Gastroesophageal sphincter (tissue), 4 donors: ENCODE data around the gene ICA1L. TPM values are rescaled to one million over a fixed set of nuclear protein-coding genes. Genes with fewer than 3 reads are reported as not detected.

Experiments
- ATAC-seq: fragments of 150-250 bp; one replicate; pipeline ENCODE4 v1.9.1; 2016; ENCODE audit warnings: mild to moderate bottlenecking, moderate library complexity
- H3K27ac ChIP-seq, 4 donors: fragments of 200-600 bp; sonication (generic) in 3 of 4; 1 replicate in 3 of 4; 2 replicates in 1 of 4; pipeline ENCODE4 v1.5.1; 2016 to 2019
- H3K27me3 ChIP-seq: fragments of 200-600 bp; sonication (generic); one replicate; pipeline ENCODE4 v1.5.1; 2019
- H3K36me3 ChIP-seq, 2 donors: fragments of 200-600 bp; sonication (generic); one replicate each; pipeline ENCODE4 v1.5.1; 2019; ENCODE audit warnings: control low read depth in 1 of 2
- H3K4me1 ChIP-seq, 3 donors: fragments of 200-600 bp; sonication (generic); 1 replicate in 2 of 3; 2 replicates in 1 of 3; pipeline ENCODE4 v1.5.1; 2016 to 2019; ENCODE audit warnings: control low read depth in 2 of 3
- H3K4me3 ChIP-seq, 2 donors: fragments of 200-600 bp; sonication (generic); one replicate each; pipeline ENCODE4 v1.5.1; 2019; ENCODE audit warnings: mild to moderate bottlenecking in 1 of 2, moderate library complexity in 1 of 2
- H3K9me3 ChIP-seq, 3 donors: fragments of 200-600 bp; sonication (generic); one replicate each; pipeline ENCODE4 v1.5.1; 2017 to 2019; ENCODE audit warnings: control low read depth in 2 of 3
- CTCF ChIP-seq, 4 experiments: fragments of 200-600 bp in 2 of 4; fragments of 450-650 bp in 2 of 4; sonication (generic) in 1 of 4; IDR thresholded peaks; one replicate each; pipeline ENCODE4 v1.5.1; 2017 to 2019; ENCODE audit warnings: antibody characterized with exemption in 4 of 4, mild to moderate bottlenecking in 2 of 4, moderate library complexity in 2 of 4
- EP300 ChIP-seq: sonication (generic); formaldehyde crosslinking; IDR thresholded peaks from one replicate; pipeline ENCODE4 v1.6.1; 2017; ENCODE audit warnings: antibody characterized with exemption, mild to moderate bottlenecking
- POLR2A ChIP-seq, 2 donors: fragments of 450-650 bp; IDR thresholded peaks; one replicate each; pipeline ENCODE4 v1.6.1; 2017; ENCODE audit warnings: antibody characterized with exemption in 2 of 2, mild to moderate bottlenecking in 2 of 2, moderate library complexity in 1 of 2
- POLR2AphosphoS5 ChIP-seq: sonication (generic); formaldehyde crosslinking; IDR thresholded peaks from one replicate; pipeline ENCODE4 v1.6.1; 2017; ENCODE audit warnings: antibody characterized with exemption
- WGBS, 2 donors: methylation state at CpG; one replicate each; pipeline ENCODE4 v1.1.5; 2018; ENCODE audit warnings: low coverage in 1 of 2; 5-methylcytosine and 5-hydroxymethylcytosine counted together
- total RNA-seq, 4 donors: library from RNA; depleted of rRNA; stranded (reverse); fragments of >200 nt; gene quantifications; one replicate each; pipeline ENCODE4 v1.1.0, GENCODE V29; 2016

Gene ICA1L
- total RNA-seq, 4 donors from 2014 or later, result 12.2 to 40.8 (median 28.6) TPM

DNA sequence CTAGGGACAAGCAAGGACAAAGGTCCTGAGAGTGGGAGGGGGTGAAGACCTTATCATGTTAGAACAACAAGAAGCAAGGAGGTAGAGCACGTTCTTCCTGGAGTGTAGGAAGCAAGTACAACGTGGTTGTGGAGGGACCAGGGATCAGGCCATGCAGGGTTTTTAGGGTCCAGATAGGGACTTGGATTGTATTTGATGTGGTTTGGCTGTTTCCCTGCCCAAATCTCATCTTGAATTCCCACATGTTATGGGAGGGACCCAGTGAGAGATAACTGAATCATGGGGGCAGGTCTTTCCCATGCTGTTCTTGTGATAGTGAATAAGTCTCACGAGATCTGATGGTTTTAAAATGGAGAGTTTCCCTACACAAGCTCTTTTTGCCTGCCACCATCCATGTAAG is 53.2 kb downstream of the ICA1L start:
- H3K36me3 ChIP-seq, result peaks cover 0 to 4% of the 10 kb centered on the region in 2 donors
- ATAC-seq, result no peak
- H3K4me1 ChIP-seq, result peaks cover 0 to 27% (median 17%) of the 10 kb centered on the region in 3 donors
- no peaks in the 10 kb centered on the region for H3K9me3 ChIP-seq
- H3K27ac ChIP-seq, result no peak overlapping the region
- TF ChIP-seq POLR2AphosphoS5, result no peak
- TF ChIP-seq POLR2A (IDR thresholded peaks at IDR 0.05), result no peak
- no peak for TF ChIP-seq EP300
- TF ChIP-seq CTCF (IDR thresholded peaks at IDR 0.05), result no peak
- 74 to 96% methylated on average over 3 of the region's 3 CpGs for WGBS, 2 donors
- no peaks in the 10 kb centered on the region for H3K27me3 ChIP-seq
- no peak overlapping the region for H3K4me3 ChIP-seq

GRCh38 chr2:202817771-202818170 is 53.8 kb downstream of the ICA1L start:
- Histone ChIP-seq H3K27ac (no peak overlapping the region), H3K4me3 (no peak overlapping the region), H3K27me3 (no peaks in the 10 kb centered on the region), H3K36me3 (peaks cover 0 to 5% of the 10 kb centered on the region in 2 donors), H3K9me3 (no peaks in the 10 kb centered on the region), H3K4me1 (peaks cover 0 to 27% (median 17%) of the 10 kb centered on the region in 3 donors)
- no peak for ATAC-seq
- WGBS, 2 donors, result 39 to 64% methylated on average over 1 of the region's 1 CpG
- TF ChIP-seq CTCF (IDR thresholded peaks at IDR 0.05) (no peak), EP300 (no peak), POLR2AphosphoS5 (no peak)

DNA sequence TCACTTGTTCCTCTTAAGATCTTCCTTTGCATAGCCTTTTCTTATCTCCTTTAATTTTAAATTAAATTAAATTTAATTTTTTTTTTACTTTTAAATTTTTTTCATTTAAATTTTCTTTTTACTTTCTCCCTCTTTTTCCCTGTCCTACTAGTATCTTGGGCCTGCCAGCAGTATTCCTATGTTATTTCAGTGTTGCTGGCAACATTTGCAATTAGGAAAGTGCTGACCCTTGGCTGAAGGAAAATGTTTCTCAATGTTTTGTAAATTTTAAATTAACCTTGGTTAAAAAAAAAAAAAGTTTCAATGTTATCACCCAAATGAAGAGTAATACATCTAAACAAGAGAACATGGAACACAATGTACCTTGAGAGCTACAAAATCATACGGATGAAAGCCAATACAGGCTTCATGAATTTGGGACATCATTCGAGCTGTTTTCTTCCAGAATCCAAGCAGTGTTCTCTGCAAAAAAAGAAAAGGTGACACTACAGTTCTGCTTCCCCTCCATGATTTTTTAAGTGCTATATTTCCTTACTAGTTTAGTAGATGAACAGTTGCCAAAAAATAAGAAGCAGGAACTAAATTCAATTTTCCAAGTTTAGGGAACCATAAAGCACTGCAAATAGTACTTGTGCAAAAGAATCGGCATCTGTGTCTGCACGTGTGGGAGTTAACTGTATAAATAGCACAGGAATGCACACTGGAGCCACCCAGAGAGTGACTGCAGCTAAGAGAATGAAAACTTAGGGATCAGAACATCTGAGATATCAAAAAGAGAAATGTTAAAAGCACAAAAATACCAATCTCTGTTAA is 55.8 kb downstream of the ICA1L start:
- 16 to 26% methylated on average over 3 to 4 of the region's 4 CpGs for WGBS, 2 donors
- H3K27ac ChIP-seq, result peak overlapping the region; percentile 41 to 91 (median 69)
- peaks cover 0 to 27% (median 17%) of the 10 kb centered on the region in 3 donors for H3K4me1 ChIP-seq
- peaks cover 0 to 10% of the 10 kb centered on the region in 2 donors for H3K36me3 ChIP-seq
- H3K27me3 ChIP-seq, result no peaks in the 10 kb centered on the region
- TF ChIP-seq POLR2A (IDR thresholded peaks at IDR 0.05), result no peak
- TF ChIP-seq POLR2AphosphoS5, result peak; percentile 90
- H3K4me3 ChIP-seq, result no peak overlapping the region
- no peaks in the 10 kb centered on the region for H3K9me3 ChIP-seq
- ATAC-seq, result peak; percentile 88

- 93 to 100% methylated on average over 1 of the region's 1 CpG for WGBS, 2 donors
- Histone ChIP-seq H3K27me3 (no peaks in the 10 kb centered on the region), H3K4me3 (no peak overlapping the region), H3K4me1 (peaks cover 0 to 27% (median 17%) of the 10 kb centered on the region in 3 donors), H3K36me3 (peaks cover 0 to 16% of the 10 kb centered on the region in 2 donors), H3K9me3 (no peaks in the 10 kb centered on the region), H3K27ac (peak overlapping the region in 2 of 4 donors; percentile 81 to 83)
- no peak for ATAC-seq
- no peak for TF ChIP-seq EP300
- no peak for TF ChIP-seq POLR2AphosphoS5
- no peak for TF ChIP-seq POLR2A (IDR thresholded peaks at IDR 0.05)
- TF ChIP-seq CTCF (IDR thresholded peaks at IDR 0.05), result no peak
Observed at GRCh38 chr2:202814226-202814625, 57.3 kb downstream of the ICA1L start.

DNA sequence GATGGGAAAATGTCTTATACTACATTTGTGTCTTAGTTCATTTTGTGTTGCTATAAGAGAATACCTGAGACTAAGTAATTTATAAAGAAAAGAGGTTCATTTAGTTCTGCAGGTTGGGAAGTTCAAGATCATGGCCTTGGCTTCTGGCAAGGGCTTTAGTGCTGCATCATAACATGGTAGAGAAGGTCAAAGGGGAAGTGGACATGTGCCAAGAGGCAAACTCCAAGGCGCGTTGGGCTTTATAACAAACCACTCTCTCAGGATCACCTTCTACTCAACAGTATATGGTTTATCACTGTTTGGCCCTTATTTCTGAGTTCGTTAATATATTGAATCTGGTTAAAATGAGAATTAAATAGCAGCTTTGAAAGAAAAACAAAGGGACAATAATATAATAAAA is 58.2 kb downstream of the ICA1L start:
- ATAC-seq, result no peak
- Histone ChIP-seq H3K36me3 (peaks cover 0 to 16% of the 10 kb centered on the region in 2 donors), H3K4me1 (peaks cover 0 to 28% (median 17%) of the 10 kb centered on the region in 3 donors), H3K4me3 (no peak overlapping the region), H3K27me3 (no peaks in the 10 kb centered on the region), H3K9me3 (no peaks in the 10 kb centered on the region), H3K27ac (no peak overlapping the region)
- WGBS, 2 donors, result 83 to 85% methylated on average over 3 of the region's 3 CpGs
- TF ChIP-seq POLR2AphosphoS5 (no peak), CTCF (IDR thresholded peaks at IDR 0.05) (no peak), EP300 (no peak), POLR2A (IDR thresholded peaks at IDR 0.05) (no peak)
